OCI-LY7 (cell line): Measurements from ENCODE around the gene MS4A15. TPM values are rescaled to one million over a fixed set of nuclear protein-coding genes. Genes with fewer than 3 reads are reported as not detected.

Experiments used
- BruUV-seq: library from RNA; stranded (reverse); fragments of 400-500 nt; replicated peaks from 2 replicates; lab custom pipeline; 2021; lab: Mats Ljungman, UMichigan
- CTCF ChIA-PET: fragments of 300-600 bp; sonication (Branson Sonifier 250); formaldehyde crosslinking; loops from one replicate; lab custom pipeline; 2022; ENCODE audit warnings: antibody characterized with exemption; ENCODE audit not compliant: unreplicated experiment; lab: Charles Lee
- POLR2A ChIA-PET: fragments of 300-600 bp; sonication (Branson Sonifier 250); formaldehyde crosslinking; loops from one replicate; lab custom pipeline; 2022; ENCODE audit warnings: antibody characterized with exemption; lab: Charles Lee
- DNase-seq: peaks from one replicate; pipeline ENCODE4 v3.0.0-alpha.2; 2015; ENCODE audit warnings: low spot score
- H2AFZ ChIP-seq: fragments of 200-600 bp; sonication (generic), shearing (Covaris generic); 2 replicates; pipeline ENCODE4 v1.6.1; 2014; ENCODE audit warnings: mild to moderate bottlenecking, antibody characterized with exemption, low read length, moderate library complexity
- H3K27ac ChIP-seq: fragments of 200-600 bp; sonication (generic); 2 replicates; pipeline ENCODE4 v1.5.1; 2014; ENCODE audit warnings: mixed run types, low read depth, mild to moderate bottlenecking, moderate library complexity, low read length, inconsistent platforms; ENCODE audit not compliant: poor library complexity, severe bottlenecking
- H3K36me3 ChIP-seq: fragments of 200-600 bp; sonication (generic); 2 replicates; pipeline ENCODE4 v1.6.1; 2014; ENCODE audit warnings: mild to moderate bottlenecking, antibody characterized with exemption, low read length, moderate library complexity, mixed read lengths; ENCODE audit not compliant: insufficient read depth
- H3K4me1 ChIP-seq: fragments of 200-600 bp; sonication (generic); 2 replicates; pipeline ENCODE4 v1.5.1; 2014; ENCODE audit warnings: mild to moderate bottlenecking, low read length; ENCODE audit not compliant: insufficient read depth, poor library complexity, severe bottlenecking
- H3K4me2 ChIP-seq: fragments of 200-600 bp; sonication (generic); 2 replicates; pipeline ENCODE4 v1.6.1; 2014; ENCODE audit warnings: mild to moderate bottlenecking, low read length
- H3K4me3 ChIP-seq: fragments of 200-600 bp; sonication (generic); 2 replicates; pipeline ENCODE4 v1.5.1; 2014; ENCODE audit warnings: mild to moderate bottlenecking, low read depth, low read length; ENCODE audit not compliant: poor library complexity, severe bottlenecking
- H3K79me2 ChIP-seq: fragments of 200-600 bp; sonication (generic); 2 replicates; pipeline ENCODE4 v1.6.1; 2016; ENCODE audit warnings: low read depth, mild to moderate bottlenecking, low read length, moderate library complexity, mixed read lengths; ENCODE audit not compliant: insufficient read depth
- H3K9me2 ChIP-seq: fragments of 200-600 bp; sonication (generic); 2 replicates; pipeline ENCODE4 v1.6.1; 2016; ENCODE audit warnings: mild to moderate bottlenecking, low read length, mixed read lengths; ENCODE audit not compliant: insufficient read depth
- H3K9me3 ChIP-seq: fragments of 200-600 bp; sonication (generic); 2 replicates; pipeline ENCODE4 v1.6.1; 2014; ENCODE audit warnings: mild to moderate bottlenecking, mixed run types, low read length, mixed read lengths
- H4K20me1 ChIP-seq: fragments of 200-600 bp; sonication (generic); 2 replicates; pipeline ENCODE4 v1.6.1; 2014; ENCODE audit warnings: mild to moderate bottlenecking, antibody characterized with exemption, low read length, moderate library complexity, mixed read lengths; ENCODE audit not compliant: insufficient read depth
- CTCF ChIP-seq: fragments of 200-600 bp; sonication (generic); conservative IDR thresholded peaks from 2 replicates; pipeline ENCODE4 v1.5.1; 2014; ENCODE audit warnings: mild to moderate bottlenecking, antibody characterized with exemption, low read length, moderate library complexity, mixed read lengths
- EZH2phosphoT487 ChIP-seq: fragments of 200-600 bp; sonication (generic); IDR thresholded peaks from 2 replicates; pipeline ENCODE4 v1.6.1; 2018; ENCODE audit warnings: low read depth, borderline replicate concordance, mild to moderate bottlenecking, mixed run types, antibody characterized with exemption, low read length, moderate library complexity, mixed read lengths
- intact Hi-C: fragments of 100-400 bp; cut with micrococcal nuclease; formaldehyde crosslinking; loops from one replicate; pipeline ENCODE4 v1.10.0; 2022; ENCODE audit not compliant: unreplicated experiment
- total RNA-seq, 2 experiments: library from RNA; depleted of rRNA in 1 of 2; stranded (reverse); fragments of >200 nt in 1 of 2; shearing (Covaris generic) in 1 of 2; gene quantifications; 2 replicates each; pipeline ENCODE4 v1.2.3, GENCODE V29; 2014 to 2022

MS4A15 gene
- total RNA-seq, 2 experiments from 2014 or later = not detected

GRCh38 chr11:60797846-60798630, 41.4 kb downstream of the MS4A15 start:
- Histone ChIP-seq H3K4me3 (no peak overlapping the region), H3K27ac (no peak overlapping the region), H3K4me1 (no peaks in the 10 kb centered on the region), H2AFZ (no peak overlapping the region), H3K9me3 (no peaks in the 10 kb centered on the region), H3K9me2 (no peaks in the 10 kb centered on the region), H3K36me3 (no peaks in the 10 kb centered on the region), H4K20me1 (no peaks in the 10 kb centered on the region), H3K79me2 (no peaks in the 10 kb centered on the region), H3K4me2 (no peak overlapping the region)
- ChIA-PET POLR2A (no interaction called here), CTCF (no interaction called here)
- DNase-seq = no peak
- intact Hi-C loops = no loop called here
- no TSS peak for BruUV-seq
- TF ChIP-seq CTCF (no peak), EZH2phosphoT487 (no peak)

GRCh38 chr11:60798631-60799030, 42.0 kb downstream of the MS4A15 start:
- Histone ChIP-seq H3K9me3 (no peaks in the 10 kb centered on the region), H3K27ac (no peak overlapping the region), H4K20me1 (no peaks in the 10 kb centered on the region), H3K36me3 (no peaks in the 10 kb centered on the region), H3K9me2 (no peaks in the 10 kb centered on the region), H3K79me2 (no peaks in the 10 kb centered on the region), H3K4me3 (no peak overlapping the region), H2AFZ (no peak overlapping the region), H3K4me1 (no peaks in the 10 kb centered on the region), H3K4me2 (no peak overlapping the region)
- BruUV-seq = no TSS peak
- DNase-seq = no peak
- no peak for TF ChIP-seq CTCF
- no peak for TF ChIP-seq EZH2phosphoT487
- POLR2A ChIA-PET = no interaction called here
- CTCF ChIA-PET = no interaction called here
- intact Hi-C loops = no loop called here

GRCh38 chr11:60801194-60801593, 44.5 kb downstream of the MS4A15 start:
- H3K4me3 ChIP-seq = no peak overlapping the region
- CTCF ChIA-PET = no interaction called here
- intact Hi-C loops = no loop called here
- H2AFZ ChIP-seq = no peak overlapping the region
- no peak for TF ChIP-seq CTCF
- TF ChIP-seq EZH2phosphoT487 = no peak
- no peak overlapping the region for H3K27ac ChIP-seq
- H3K9me3 ChIP-seq = no peaks in the 10 kb centered on the region
- no peaks in the 10 kb centered on the region for H4K20me1 ChIP-seq
- BruUV-seq = no TSS peak
- POLR2A ChIA-PET = no interaction called here
- no peaks in the 10 kb centered on the region for H3K36me3 ChIP-seq
- H3K4me2 ChIP-seq = no peak overlapping the region
- no peaks in the 10 kb centered on the region for H3K79me2 ChIP-seq
- no peaks in the 10 kb centered on the region for H3K9me2 ChIP-seq
- H3K4me1 ChIP-seq = no peaks in the 10 kb centered on the region
- DNase-seq = no peak
